GM12892 (cell line): ENCODE measurements around the gene DNMT1.
"Not testable (repeated sequence)": the region's sequence is repeated elsewhere in the genome, so short reads cannot be mapped to it uniquely, and the experiment has no call there.

Experiments
- DNase-seq: peaks from one replicate; pipeline ENCODE4 v3.0.0; 2011; ENCODE audit not compliant: insufficient read length
- FAIRE-seq: peaks from 2 replicates; lab custom pipeline; 2011; peaks lifted over from hg19 to GRCh38; lab: Jason Lieb, UNC
- POLR2A ChIP-seq: IDR thresholded peaks from 2 replicates; pipeline ENCODE4 v1.6.1; 2011; ENCODE audit warnings: low read depth, low read length, control low read depth
- POLR2AphosphoS5 ChIP-seq: IDR thresholded peaks from 2 replicates; pipeline ENCODE4 v1.6.1; 2011; ENCODE audit warnings: low read depth, low read length, control low read depth
- TAF1 ChIP-seq: IDR thresholded peaks from 2 replicates; pipeline ENCODE4 v1.6.1; 2011; ENCODE audit warnings: low read depth, mild to moderate bottlenecking, control low read depth, low read length, borderline replicate concordance

Gene DNMT1

DNA sequence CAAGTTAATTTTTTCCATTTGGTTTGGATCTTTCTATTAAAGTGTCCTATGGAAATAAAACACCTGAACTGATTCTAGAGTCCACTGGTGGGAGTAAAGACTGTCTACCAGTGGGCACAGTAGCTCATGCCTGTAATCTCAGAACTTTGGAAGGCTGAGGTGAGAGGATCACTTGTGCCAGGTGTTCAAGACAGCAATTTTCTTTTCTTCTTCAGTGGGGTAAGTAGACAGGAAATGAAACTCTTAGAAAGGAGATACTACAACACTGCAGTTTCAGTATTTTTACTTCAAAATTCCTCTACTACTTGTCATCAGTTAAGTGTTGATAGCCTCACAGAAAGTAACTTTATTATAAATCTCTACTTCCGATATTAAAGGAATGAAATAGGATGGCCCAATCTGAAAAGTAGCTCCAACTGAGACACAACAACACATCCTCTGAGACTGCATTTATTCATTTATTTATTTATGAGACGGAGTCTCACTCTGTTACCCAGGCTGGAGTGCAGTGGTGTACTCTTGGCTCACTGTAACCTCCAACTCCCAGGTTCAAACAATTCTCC is 26.3 kb downstream of the DNMT1 start:
- TF ChIP-seq POLR2AphosphoS5 (no peak), POLR2A (no peak), TAF1 (no peak)
- DNase-seq (no peak), FAIRE-seq (no peak)

DNA sequence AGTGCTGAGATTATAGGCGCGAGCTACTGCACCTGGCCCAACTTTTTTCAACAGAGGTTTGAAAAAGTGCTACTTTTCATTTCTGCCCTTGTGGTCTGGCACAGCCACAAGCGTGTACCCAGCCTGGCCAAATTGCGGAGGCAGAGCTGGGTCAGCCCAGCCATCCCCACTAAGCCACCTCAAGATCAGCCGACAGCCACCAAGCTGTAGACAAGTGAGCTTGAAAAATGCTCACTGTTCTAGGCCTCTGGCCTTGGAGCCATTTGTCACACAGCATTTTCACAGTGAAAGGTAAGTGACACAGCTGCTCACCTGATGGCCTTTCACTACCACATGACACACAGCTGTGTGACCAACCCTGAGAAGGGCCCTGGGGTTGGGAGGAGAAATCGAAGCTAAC is 27.3 kb downstream of the DNMT1 start:
- TF ChIP-seq TAF1, result no peak
- TF ChIP-seq POLR2A, result no peak
- TF ChIP-seq POLR2AphosphoS5, result no peak
- DNase-seq (no peak), FAIRE-seq (no peak)

DNA sequence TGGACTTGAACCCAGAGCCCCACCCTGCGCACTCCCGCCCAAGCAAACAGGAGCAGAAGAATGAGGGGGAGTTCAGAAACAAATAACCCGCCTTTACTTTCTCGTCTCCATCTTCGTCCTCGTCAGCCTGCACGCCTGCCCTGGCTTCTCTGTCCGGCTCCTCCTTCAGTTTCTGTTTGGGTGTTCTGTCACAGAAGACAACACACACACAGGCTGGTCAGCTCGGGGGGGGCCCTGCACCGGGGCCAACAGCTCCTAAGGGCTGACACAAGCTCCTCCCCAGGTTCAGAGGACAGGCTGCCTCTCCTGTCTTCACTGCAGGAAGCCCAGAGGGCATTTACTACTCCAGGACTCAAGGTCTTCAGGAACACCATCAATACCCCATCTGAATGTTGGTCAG is 28.3 kb downstream of the DNMT1 start:
- not testable (repeated sequence) for FAIRE-seq, DNase-seq

DNA sequence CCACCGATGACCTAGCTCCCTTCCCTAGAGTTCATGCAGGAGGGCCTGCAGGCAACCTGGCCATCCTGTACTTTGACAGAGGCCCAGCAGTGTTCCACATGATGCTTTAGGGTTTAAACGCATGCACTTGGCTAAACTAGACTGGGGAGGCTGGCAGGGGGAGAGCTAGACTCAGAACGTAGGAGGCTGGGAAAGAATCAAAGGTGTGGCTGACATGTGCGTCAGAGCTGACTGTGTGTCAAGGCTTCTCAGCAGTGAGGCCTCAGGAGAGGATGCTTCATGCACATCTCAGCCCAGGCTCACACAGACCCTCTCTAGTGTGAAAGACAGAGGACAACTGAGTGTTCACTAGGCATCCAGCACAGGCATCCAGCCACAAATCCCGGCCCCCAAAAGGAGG is 28.7 kb downstream of the DNMT1 start:
- FAIRE-seq (no peak), DNase-seq (no peak)
- no peak for TF ChIP-seq POLR2A
- TF ChIP-seq POLR2AphosphoS5, result no peak
- TF ChIP-seq TAF1, result no peak

DNA sequence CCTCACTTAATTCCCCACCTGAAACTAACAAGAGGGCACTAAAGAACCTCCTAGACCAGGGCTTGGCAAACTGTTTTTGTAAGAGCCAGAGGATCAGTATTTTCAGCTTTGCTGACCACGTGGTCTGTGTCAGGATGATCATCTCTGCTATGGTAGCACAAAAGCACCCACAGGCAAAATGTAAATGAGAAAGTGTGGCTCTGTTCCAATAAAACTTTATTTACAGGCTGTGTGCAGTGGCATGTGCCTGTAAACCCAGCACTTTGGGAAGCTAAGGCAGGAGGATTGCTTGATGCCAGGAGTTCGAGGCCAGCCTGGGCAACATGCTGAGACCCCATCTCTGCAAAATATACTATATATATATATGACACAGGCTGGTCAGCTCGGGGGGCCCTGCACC is 31.2 kb downstream of the DNMT1 start:
- FAIRE-seq (no peak), DNase-seq (no peak)
- no peak for TF ChIP-seq POLR2A
- TF ChIP-seq TAF1, result no peak
- TF ChIP-seq POLR2AphosphoS5, result no peak

DNA sequence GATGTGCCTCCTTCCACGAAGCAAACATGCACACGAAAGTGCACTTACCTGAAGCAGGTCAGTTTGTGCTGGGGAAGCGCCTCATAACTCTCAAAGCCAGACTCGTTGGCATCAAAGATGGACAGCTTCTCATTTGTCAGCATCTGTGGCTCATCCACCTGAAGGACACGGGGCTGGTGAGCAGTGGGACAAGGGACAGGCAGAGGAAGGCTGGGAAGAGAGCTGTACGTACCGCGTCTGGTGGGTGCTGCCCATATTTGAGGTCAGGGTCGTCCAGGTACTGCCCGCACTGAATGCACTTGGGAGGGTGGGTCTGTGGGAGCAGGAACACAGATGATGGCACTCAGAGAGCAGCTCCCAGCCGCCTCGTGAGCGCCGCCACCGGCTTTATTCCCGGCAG is 35.1 kb downstream of the DNMT1 start:
- TF ChIP-seq TAF1 (no peak), POLR2AphosphoS5 (peak; percentile 52; the same call in 1 of the 2 replicates), POLR2A (no peak)
- FAIRE-seq (no peak), DNase-seq (no peak)

DNA sequence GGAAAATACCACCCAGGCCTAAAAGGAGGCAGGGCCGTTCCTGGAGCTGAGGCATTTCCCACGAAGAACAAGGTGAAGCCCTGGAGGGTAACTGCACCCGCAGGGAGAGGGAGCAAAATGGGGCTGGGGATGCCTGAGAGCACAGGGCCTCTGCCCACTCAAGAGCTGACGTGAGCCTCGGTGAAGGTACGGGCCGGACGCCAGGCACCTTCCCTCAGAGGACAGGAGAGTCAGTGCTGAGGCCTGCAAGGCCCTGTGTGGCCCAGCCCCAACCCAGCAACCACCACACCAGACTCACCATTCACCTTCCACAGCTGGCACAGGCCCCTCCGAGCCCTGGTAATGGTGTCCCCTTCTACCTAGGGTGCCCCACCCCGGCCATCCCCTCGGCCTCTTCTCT is 36.3 kb downstream of the DNMT1 start:
- DNase-seq (no peak), FAIRE-seq (no peak)
- no peak for TF ChIP-seq POLR2A
- no peak for TF ChIP-seq TAF1
- TF ChIP-seq POLR2AphosphoS5, result no peak

DNA sequence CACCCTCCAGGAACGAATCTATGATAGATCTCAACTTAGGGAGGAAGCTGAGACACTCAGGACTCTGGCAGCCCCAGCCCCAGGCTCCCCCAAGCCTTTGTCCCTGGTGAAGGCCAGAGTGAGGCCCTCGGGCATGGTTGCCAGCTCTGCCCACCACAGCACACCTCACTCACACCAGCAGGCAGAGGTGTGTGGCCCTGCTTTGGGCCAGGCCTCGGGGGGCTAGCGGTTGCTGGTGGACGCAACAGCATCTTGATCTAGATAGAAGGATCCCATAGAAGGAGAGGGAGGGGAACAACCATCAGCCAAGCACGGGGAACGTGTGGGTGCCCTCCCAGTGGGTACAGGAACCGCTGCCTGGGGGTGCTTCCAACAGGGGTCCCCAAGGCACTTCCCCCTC is 36.7 kb downstream of the DNMT1 start:
- DNase-seq (no peak), FAIRE-seq (no peak)
- TF ChIP-seq POLR2A (no peak), POLR2AphosphoS5 (no peak), TAF1 (no peak)

DNA sequence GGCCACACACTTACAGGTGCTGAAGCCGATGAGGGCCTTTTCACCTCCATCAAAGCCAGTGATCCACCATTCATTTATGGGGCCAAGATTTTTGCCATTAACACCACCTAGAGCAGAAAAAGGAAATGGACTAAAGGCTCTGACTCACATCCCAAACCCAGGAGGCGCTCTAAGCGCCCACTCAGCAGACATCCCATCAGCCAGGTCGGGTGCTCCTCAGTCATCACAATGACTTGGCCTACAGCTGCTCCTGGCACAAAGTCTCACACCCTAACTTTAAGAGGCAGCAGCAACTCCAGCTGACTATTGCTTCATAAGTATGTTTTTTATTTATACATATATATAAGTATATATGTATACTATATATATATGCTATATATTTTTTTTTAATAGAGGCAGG is 38.9 kb downstream of the DNMT1 start:
- no peak for TF ChIP-seq TAF1
- TF ChIP-seq POLR2AphosphoS5, result no peak
- no peak for TF ChIP-seq POLR2A
- no peak for FAIRE-seq
- no peak for DNase-seq

DNA sequence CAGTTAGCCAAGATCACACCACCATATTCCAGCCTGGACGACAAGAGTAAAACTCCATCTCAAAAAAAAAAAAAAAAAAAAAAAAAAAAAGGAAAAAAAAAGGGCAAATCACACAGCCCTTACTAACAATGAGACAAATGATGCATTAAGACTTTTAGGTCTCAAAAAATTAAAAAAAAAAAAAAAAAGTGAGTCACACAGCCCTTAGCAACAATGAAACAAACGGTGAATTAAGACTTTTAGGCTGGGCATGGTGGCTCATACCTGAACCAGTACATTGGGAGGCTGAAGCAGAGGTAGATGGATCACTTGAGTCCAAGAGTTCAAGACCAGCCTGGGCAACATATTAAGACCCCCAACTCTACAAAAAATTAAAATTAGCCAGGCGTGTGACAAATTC is 42.7 kb downstream of the DNMT1 start:
- TF ChIP-seq TAF1 (no peak), POLR2AphosphoS5 (no peak), POLR2A (no peak)
- no peak for FAIRE-seq
- no peak for DNase-seq

DNA sequence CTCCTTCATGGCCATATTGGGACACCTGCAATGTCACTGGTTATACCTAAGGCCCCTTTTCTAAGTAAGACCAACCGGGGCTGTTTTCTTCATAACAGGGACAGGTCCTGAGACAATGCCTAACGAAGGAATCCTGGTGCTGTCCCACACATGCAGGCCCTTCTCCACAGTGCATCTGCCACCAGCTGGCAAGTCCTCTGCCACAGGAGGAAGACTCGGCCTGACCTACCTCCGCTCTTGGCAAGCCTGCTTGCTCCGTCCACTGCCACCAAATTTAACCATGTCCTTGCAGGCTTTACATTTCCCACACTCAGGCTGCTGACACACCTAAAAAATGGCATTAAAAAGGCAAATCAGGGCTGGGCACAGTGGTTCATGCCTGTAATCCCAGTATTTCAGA is 43.2 kb downstream of the DNMT1 start:
- TF ChIP-seq TAF1, result no peak
- TF ChIP-seq POLR2A, result no peak
- no peak for TF ChIP-seq POLR2AphosphoS5
- no peak for DNase-seq
- no peak for FAIRE-seq

DNA sequence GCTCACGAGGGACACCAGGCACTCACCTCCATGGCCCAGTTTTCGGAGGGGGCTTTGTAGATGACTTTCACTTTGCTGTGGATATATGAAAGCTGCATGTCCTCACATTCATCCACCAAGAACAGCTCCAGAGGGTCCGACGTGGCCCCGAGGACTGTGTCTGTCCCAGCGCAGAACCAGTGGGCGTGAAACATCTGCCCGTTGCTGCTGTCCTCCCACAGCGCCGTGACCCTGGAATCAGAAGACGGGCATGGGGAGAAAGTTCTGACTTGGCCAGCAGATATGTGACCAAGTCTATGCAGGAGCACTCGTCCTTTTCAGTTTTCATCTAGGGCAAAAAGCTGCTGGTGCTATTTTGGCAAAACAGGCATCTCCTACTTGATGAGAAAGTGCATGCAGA is 45.3 kb downstream of the DNMT1 start:
- no peak for DNase-seq
- TF ChIP-seq TAF1 (no peak), POLR2AphosphoS5 (no peak), POLR2A (no peak)
- no peak for FAIRE-seq

DNA sequence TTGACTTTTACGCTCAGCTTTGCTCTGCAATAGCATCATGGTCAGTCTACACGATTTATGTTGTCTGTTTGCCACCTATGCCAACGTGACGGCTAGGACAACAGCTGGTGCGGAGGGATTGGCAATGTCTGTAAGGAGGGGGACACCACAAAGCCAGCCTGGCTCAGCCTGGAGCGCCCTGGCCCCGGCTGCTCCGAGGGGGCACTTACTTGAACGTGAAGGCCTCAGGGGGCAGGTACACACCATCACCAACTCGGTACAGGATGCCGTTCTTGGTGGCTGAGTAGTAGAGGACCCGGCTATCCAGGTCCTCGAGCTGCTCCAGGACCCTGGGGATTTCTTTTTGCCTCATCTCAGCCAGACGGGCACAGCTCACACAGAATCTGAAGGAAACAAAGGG is 48.6 kb downstream of the DNMT1 start:
- FAIRE-seq (no peak), DNase-seq (no peak)
- no peak for TF ChIP-seq TAF1
- TF ChIP-seq POLR2A, result no peak
- TF ChIP-seq POLR2AphosphoS5, result no peak

DNA sequence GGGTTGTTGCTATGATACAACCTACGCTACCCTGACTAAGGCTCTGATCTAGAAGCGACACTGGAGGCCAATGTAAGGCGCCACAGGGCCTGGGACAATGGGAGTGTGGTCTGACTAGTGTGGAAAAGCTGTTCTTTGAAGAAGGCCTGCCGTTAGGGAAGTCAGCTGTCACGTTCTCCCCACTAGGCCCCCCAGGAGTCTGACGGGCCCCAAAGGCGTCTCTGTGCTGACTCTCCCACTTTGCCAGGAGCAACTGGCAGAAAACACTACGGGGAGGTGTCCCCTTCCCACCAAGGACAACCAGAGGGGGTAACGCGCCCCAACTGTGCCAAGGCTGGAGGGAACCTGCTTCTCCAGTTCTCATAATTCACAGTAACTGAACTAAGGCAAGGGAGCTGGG is 49.7 kb downstream of the DNMT1 start:
- DNase-seq (no peak), FAIRE-seq (no peak)
- TF ChIP-seq TAF1, result no peak
- no peak for TF ChIP-seq POLR2A
- TF ChIP-seq POLR2AphosphoS5, result no peak
